Midbrain (tissue), 1 donor: ENCODE results near the gene SCFD2.
"Not testable (repeated sequence)": the region's sequence is repeated elsewhere in the genome, so short reads cannot be mapped to it uniquely, and the experiment has no call there.

Experiments
- DNase-seq: peaks from one replicate; lab custom pipeline; 2025; lab: John Stamatoyannopoulos, UW

Gene SCFD2

DNA sequence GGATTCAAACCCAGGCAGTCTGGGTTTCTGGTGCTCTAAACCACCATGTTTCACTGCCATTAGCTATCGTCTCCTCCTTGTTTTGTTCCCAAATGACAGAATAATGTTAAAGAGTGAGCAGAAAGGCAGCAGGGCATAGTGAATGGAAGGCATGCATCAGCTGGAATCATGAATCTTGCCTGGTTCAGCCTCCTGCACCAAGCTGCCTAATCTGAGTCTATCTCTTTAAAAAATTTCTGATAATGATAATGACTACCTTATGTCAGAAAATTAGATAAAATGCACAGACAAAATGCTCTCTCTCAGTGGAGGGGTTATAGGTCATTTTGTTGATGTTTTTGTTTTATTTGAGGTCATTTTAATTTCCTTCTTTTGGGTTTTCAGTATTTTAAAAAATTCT, 316.3 kb downstream of the SCFD2 start:
- no peak for DNase-seq

DNA sequence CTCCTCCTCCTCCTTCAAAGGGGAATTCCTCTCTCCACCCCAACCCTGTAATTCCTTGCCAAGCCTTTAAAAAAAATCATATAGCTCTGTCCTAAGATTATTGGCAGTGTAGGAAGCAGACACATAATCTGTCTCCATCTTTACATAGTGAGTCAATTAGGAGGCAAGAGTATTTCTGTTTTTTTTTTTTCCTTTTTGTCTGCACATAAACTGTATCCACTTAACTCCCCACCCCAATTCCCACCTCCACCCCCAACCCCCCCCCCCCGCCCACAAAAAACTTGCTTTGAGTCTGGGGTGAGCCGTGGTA, 321.3 kb downstream of the SCFD2 start:
- no peak for DNase-seq

DNA sequence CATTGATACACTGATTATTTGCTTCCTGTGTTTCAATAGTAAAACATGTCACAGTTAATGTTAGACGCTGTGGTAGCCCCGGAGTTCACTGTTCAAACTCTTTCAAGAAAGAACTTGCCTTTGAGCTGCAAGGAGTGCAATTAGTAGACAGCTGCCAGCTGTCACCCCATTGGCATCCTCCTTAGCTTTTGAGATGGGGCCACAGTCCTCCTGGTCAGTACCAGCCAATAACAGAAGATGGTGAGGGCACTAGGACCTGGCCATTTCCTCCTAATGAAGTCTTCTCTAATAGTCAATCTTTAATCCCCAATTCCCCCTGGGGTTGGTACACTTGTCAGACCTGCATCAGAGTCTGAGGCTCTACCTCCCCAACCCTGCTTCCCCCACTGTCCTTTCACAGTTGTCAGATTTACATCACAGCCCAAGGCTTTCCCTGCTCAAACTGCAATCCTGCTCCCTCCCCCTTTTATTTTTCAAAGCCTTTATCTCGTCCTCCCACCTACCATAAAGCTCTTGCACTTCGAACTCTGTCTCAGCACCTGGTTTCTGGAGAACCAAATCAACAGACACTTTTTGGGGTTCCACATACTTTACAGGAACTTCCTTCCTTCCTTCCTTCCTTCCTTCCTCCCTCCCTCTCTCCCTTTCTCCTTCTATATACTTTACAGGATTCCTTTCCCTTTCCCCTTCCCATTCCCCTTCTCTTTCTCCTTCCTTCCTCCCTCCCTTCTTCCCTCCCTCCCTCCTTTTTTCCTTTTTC, 321.8 kb downstream of the SCFD2 start:
- DNase-seq: no peak

DNA sequence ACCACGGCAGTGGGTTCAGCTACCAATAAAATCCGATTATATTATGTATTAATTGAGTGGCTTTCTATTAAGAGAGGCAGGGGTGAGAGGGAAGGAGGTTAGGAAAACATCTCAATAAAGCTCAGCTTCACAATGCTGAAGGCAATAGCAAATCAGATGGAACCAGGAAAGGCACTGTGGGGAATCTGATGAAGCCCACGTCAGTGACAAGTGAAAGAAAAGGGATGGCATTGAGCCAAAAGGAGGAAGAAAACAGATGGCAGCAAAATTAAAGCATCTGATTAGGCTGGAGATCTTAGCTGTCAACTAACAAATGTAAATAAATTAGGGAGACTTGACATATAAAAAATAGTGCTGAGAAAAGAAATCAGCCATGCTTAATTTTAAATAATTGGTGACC, 322.8 kb downstream of the SCFD2 start:
- DNase-seq: no peak

DNA sequence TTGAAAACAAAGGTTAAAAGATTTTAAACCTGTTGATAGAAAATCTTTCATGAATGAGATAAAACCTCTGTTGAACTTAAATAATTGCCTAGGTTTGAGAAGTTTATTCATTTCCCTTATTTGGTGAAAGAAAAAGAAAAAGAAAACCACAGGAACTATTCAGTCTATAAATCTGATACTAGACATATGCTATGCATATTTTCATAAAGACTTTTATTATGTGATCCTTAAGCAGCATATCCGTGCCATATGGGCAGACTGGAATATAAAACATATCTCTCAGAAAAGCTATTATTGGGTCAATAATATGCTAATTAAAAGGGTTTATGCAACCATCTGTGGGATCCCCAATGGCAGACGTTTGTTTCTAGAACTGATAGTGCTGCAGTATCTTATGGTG, 325.0 kb downstream of the SCFD2 start:
- no peak for DNase-seq

DNA sequence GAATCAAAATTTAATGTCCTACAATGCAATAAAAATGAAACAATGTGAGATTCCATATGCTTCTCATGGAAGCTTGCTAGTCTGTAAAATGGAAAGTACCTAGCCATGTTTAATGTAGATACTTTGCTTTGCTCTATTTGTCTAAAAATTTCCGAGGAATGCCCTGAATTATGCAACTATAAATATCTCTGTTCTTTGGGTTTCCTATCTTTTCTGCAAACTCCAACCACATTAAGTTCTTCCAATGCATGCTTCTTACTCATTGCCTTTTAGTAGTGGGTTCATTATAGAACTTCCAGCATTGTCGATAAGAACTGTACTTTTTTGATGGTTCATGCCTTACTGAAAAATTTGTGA, 325.4 kb downstream of the SCFD2 start:
- DNase-seq: no peak

DNA sequence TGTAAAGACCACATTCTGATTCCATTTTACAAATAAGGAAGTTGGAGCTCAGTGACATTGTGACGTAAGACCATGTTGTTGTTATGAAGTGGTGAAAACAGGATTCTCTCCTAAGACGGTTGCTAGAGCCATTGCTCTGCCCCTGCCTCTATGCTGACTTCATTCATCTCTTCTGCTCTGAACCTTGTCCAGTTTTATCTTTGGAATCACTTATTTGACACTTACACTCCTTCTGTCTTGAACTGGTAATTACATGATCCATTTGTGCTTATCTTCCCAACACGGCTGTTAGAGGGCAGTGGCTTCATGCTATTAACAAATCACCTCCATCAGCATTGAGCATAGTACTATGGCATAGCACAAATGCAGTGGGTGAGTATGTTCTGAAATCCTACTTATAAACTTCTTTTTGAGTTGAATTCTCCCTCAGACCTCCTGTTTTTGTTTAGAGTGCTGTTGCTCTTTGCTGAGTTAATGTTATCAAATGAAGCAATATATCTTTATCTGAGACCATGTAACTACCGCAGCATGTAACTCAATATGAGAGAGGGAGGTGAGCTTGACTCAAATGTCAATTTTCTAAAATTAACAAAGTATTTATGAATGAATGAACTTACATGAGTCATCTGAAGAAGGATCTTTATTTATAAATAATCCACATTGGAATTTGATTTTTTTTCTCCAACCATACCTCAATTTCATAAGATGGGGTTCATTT, 326.0 kb downstream of the SCFD2 start:
- no peak for DNase-seq

DNA sequence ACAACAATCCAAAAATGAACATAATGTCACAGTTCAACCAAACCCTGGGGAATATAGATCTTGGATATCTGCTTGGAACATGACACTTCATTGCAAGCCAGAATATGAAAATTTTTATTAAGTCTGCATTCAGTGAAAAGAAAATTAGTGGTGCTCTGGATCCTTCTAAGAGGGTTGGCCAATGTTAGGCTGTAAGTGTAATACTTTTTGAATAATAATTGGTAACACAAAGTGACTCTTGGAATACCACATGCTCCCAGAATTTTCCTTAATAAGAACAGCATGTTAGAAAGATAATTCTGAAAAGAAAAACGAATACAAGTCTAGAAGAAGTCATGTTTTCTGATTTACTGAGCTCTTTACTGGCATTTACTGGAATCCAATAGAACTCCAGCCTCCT, 328.0 kb downstream of the SCFD2 start:
- DNase-seq: no peak

DNA sequence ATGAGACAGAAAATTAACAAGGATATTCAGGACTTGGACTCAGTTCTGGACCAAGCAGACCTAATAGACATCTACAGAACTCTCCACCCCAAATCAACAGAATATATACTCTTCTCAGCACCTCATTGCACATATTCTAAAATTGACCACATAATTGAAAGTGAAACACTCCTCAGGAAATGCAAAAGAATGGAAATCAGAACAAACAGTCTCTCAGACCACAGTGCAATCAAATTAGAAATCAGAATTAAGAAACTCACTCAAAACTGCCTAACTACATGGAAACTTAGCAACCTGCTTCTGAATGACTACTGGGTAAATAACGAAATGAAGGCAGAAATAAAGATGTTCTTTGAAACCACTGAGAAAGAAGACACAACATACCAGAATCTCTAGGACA, 333.0 kb downstream of the SCFD2 start:
- not testable (repeated sequence) for DNase-seq

DNA sequence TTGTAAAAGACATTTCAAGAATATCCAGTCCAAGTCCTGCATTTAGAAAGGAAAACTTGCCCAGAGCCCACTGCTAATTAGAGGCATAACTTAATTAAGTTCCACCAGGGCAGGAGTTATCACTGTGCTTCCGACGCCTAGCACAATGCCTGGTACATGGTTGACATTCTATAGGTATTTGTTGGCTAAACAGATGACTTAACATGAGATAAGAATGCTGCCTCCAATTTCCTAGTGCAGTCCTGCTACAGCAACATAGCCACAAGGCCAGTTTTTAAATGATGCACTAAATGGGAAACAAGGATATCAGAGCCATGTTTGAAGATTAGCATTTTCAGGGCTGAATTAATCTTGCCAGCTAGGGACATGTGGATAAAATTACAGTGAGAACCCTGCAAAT, 339.6 kb downstream of the SCFD2 start:
- DNase-seq: no peak

DNA sequence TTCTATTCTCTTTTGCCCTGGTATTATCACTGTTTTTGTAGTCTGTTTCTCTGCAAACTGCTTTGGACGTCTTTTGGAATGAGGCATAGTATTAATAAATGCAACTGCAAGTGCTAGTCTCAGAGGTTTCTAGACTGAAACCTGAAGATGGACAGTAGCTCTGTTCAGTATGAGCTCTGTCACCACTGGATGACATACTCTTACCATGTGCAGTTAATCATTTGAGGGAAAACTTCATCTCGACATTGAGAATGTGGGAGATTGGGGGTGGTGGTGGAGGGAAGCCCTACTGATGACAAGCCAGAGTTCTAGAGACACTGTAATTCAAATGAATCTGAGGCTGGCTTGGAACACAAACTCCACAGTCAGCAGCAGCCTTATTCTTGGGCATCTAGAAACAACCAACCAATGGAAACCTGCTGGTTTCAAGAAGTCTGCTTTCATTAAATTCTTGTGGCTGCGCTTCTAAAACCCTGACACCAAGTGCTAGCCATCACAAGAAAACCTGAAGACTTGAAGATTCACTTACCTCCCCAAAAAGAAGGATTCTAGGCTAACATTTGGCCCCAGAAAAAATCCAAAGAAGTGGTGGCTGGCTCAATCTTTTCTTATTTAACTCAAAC, 342.1 kb downstream of the SCFD2 start:
- DNase-seq: no peak

DNA sequence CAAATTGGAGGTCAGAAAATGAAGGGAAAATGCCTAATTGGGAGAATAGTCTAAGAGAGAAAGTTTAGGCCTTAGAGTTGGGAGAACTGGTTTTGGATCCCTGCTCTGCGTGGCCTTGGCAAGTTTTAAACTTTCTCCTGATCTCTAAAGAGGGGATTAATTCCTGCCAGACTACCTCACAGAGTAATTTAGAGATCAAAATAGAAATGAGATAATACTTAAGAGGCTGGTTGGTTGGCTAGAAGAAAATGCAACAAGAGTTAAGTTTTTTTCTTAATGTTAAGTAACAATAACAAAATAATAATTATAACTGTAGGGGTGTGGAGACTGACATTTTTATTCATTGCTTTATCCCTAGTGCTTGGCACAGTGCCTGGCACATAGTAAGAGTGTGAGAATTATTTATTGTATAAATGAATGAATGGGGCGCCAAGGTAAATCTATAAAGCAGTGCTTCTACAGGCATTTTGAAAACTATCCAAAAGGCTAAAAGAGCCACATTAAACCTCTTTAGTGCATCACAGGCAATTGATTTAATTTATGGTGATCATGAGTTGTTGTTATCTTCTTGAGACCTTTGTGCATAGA, 343.3 kb downstream of the SCFD2 start:
- DNase-seq: no peak

DNA sequence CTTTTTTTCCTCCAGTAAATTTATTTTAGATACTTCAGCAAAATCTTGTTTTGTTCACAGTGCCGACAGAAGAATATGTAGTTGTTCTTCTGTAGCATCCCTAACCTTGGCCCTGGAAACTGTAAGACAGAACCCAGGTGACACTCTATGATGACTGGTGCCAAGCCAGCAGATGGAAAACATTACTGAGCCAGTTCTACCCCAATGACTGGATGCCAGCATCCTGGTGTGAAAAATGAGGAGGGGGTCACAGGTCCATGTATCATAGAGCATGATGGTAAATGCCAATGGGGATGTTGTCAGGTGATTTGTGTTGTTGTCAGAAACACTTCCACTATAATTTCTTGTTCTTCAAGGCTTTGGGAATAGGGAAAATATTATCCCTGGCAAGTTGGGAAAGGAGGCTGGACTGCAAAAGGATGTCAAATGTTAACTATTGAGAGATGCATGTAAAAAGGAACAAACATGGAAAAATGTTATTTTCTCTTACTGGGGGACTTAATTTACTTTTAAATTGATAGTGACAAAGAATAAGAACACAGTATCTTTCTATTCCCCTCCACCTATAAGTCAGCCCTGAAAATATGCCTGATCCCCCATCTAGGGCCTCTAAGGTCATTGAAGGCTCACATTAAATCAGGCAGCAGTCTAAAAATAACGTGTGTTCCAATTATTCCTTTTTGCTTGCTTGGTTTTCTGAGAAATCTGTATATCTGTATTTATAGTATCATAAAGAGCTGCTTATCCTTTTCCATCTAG, 343.9 kb downstream of the SCFD2 start:
- DNase-seq: no peak

DNA sequence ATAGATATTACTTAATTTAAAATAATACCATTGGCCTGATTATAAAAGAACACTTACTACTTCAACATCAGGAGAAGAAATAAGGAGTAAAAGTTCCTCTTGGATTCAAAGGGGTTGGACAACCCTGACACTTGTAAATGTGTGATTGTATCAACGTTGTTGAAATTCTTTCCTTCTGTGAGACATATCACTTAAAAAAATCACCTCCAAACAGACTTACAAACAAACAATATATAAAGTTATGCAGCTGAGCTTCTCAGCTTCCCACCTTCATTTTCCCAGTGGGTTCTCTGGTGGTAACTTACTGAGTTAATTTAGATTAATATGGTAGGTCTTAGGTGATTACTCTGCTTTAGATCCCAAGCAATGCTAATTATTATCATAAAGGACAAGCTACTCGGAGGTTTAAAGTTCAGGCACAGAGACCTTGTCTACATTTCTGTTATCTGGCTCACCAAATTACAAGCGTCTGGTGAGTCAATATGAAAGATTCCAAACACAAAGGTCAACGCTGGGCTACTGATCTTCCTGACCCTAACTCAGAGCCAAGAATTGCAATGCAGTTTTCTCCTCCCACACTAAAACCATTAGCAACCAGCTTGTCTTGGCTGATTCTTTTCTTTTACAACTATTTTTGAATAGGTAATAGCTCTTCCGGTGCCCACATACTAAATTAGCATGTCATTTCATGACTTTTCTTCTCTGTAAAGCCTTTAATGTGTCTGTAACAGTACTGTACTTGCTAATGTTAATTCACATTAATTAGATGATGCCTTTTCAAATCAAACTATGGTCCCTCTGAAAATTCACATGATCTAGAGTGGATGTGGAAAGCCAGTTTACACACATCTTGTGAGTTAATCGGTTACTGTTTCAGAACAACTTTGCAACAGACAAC, 346.1 kb downstream of the SCFD2 start:
- no peak for DNase-seq

DNA sequence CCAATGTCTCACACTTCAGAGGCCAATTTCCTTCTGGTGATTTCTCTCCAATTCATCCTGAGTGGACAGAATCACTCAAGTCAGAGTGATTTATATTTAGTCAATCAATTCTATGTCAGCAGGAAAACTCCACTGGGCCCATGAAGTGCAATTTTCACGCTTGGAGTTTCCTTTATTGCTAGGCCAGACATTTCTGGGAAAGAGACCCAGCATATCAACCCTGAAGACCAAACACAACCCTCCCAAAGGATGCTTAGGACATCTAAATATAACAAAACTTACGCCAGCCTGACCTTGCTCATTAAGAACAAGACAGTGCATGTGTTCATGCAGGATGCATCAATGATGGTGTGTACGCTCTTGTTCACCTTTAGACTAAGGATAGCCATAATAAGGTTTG, 347.4 kb downstream of the SCFD2 start:
- no peak for DNase-seq

DNA sequence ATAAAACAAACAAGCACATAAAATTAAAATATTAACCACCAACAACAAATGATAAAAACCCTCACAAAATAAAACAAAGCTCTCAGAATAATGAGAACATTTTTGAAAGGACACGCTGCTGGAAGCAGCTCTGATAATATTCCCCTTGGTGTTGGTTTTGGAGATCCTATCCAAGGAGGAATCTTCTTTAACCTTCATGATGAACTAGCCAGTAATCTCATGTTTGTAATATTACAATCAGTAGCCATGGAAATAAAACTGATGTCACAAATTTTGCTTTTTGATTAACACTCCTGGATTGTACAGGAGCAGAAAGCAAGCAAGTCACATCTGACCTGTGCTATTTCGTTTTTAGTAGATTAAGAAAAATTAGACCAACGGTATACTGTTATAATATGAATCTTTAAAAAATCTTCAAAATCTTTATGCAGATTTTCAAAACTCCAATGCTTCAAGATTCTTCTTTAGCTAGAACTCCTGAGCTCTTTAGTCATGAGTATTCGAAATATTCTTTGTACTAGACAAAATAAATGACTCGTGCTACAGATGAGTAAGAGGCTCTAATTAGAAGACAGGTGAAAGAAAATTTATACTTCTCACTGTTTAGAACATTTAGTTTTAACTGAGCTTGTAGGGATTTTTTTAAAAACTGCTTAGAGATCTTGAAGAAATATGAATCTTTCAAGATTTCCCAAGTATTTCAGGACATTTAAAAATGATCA, 349.6 kb downstream of the SCFD2 start:
- DNase-seq: no peak

DNA sequence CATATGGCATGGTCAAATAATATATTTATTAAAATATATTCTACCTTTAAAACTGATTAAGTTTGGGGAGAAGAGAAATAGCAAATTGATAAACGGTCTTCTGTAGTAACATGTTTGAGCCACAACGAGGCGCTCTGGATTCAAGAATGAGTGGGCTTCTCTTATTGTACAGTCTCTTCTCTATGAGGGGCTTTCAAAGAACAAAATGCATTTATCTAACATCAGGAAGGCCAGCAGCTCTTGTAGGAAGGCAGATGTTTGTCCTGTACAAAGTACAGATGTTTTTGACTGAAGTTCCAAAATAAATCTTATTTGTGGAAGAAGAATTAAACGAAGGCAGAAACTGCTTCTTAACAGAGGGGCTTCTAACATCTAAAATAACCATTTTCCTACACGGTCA, 350.2 kb downstream of the SCFD2 start:
- DNase-seq: no peak

DNA sequence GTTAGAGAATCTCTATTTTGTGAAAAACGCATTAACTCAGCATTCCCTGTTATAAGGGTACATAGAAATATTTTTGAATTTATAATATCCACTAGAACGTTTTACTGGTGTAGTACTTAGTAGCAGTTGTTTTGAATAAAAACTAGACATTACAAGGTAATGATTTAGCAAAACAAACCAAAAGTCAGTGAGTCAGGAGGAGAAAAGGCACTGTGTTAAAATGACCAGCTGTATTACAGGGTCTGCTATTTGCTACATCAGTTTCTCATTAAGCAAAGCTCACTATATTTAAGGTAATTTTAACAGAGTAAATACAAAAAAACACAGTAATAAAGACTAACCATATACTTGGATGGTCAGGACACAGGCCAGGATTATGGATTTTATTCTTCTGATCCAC, 351.0 kb downstream of the SCFD2 start:
- DNase-seq: no peak

DNA sequence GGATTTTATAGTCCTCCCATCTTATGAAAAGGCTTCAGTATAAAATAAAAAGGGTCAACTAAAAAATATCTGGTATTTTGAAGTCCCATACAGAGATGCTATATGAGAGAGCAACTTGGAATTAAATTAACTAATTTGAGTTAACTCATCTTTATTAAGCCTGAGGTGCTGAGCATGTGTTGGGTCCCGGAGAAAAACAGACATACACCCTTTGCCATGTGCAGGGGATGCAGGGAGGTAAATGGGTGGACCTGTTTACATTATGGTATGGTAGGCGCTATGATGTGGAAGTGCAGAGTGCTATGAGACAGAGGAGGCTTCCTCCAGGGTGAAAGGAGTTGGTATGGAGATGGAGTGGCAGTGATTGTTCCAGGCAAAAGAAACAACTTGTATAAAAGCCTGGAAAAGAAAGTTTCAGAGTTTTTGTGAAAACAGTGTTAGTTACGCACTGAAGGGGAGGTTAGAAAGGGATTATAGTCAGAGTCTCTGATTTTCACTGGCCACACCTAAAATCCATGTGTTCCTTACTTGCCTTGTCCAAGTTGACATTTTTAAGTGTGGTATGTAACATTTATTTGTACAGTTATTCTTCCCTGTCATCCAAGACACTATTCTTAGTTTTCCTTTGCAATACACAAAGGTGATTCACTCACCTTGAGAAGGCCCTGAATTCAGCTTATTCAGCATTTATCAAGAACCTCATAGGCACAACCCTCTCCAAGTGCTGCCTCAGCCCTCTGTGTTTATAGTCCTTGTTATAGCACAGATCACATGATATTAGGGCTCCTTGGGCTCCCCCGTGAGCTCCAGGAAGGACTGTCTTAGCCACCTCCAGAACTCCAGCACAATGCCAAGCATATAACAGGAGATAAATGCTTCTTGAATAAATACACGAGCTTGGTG, 351.7 kb downstream of the SCFD2 start:
- DNase-seq: no peak

DNA sequence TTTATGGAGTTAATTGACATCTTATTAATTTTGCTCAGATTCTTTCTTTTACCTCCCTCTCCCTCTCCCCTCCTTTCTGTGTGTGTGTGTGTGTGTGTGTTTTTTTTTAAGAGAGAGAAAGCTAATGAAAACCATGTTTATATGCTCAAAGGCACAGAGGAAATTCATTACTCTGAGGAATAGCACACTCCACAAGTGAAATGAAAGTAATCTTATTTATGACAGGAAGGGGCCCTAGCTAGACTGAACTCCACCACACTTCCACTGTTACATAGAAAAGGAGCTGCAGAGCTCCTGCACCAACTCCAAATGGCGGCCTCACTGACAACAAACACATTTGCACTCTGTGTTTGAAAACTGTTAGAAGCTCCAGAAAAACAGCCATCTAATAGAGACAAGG, 353.1 kb downstream of the SCFD2 start:
- DNase-seq: no peak
